Erythroblast (primary cell): ENCODE results near the gene APOBR.

Experiments used
- GATA1 ChIP-seq: IDR thresholded peaks from 2 replicates; pipeline ENCODE4 v1.6.1; 2011; ENCODE audit warnings: low read depth, mild to moderate bottlenecking, control low read depth, low read length, moderate library complexity
- POLR2A ChIP-seq: IDR thresholded peaks from 2 replicates; pipeline ENCODE4 v1.6.1; 2011; ENCODE audit warnings: mild to moderate bottlenecking, low read length

GRCh38 chr16:28473714-28474265 is 20.7 kb upstream of the APOBR start:
- TF ChIP-seq POLR2A, result no peak
- no peak for TF ChIP-seq GATA1
